Measurements from ENCODE around the gene CNTN5.

DNA sequence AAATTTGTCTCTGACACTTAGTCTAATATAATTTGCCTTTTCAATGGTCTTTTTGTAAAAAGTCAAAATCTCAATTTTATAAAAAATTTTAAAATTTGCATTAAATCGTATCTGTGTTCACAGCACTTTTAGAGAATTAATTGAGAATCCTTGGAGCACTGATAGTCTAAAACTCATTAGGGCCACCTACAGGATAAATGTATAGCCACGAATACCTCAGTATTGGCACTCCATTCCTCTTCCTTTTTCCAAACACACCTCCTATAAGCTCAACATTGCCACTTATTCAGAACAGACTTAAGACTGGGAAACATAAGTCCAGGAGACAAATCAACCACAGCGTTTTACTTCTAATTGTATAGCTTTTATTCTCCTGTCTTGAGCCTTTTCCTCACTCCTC, 890.4 kb downstream of the CNTN5 start:
- no peak for TF ChIP-seq EZH2 (IDR thresholded peaks at IDR 0.05; ENCODE audit: borderline replicate concordance, insufficient read depth, low read depth, low read length, poor library complexity, severe bottlenecking)
- TF ChIP-seq, protein P1, sequence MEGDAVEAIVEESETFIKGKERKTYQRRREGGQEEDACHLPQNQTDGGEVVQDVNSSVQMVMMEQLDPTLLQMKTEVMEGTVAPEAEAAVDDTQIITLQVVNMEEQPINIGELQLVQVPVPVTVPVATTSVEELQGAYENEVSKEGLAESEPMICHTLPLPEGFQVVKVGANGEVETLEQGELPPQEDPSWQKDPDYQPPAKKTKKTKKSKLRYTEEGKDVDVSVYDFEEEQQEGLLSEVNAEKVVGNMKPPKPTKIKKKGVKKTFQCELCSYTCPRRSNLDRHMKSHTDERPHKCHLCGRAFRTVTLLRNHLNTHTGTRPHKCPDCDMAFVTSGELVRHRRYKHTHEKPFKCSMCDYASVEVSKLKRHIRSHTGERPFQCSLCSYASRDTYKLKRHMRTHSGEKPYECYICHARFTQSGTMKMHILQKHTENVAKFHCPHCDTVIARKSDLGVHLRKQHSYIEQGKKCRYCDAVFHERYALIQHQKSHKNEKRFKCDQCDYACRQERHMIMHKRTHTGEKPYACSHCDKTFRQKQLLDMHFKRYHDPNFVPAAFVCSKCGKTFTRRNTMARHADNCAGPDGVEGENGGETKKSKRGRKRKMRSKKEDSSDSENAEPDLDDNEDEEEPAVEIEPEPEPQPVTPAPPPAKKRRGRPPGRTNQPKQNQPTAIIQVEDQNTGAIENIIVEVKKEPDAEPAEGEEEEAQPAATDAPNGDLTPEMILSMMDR (IDR thresholded peaks at IDR 0.05), result no peak

All from B cell (primary cell).